Panc1 (cell line): ENCODE data around the gene ASIP.

ENCODE experiments used
- CTCF ChIP-seq: fragments of 450-650 bp; IDR thresholded peaks from 2 replicates; pipeline ENCODE4 v1.5.1; 2017; ENCODE audit warnings: mild to moderate bottlenecking
- POLR2AphosphoS5 ChIP-seq: IDR thresholded peaks from 2 replicates; pipeline ENCODE4 v1.6.1; 2012; ENCODE audit warnings: mild to moderate bottlenecking, low read depth, low read length, moderate library complexity
- REST ChIP-seq, 2 experiments: IDR thresholded peaks; 2 replicates each; pipeline ENCODE4 v1.6.1; 2011 to 2012; ENCODE audit warnings: low read depth in 2 of 2, control low read depth in 1 of 2, low read length in 1 of 2, mild to moderate bottlenecking in 1 of 2, moderate library complexity in 1 of 2; ENCODE audit not compliant: insufficient read depth in 1 of 2
- SIN3A ChIP-seq: IDR thresholded peaks from 2 replicates; pipeline ENCODE4 v1.6.1; 2012; ENCODE audit warnings: low read depth, mild to moderate bottlenecking, low read length, moderate library complexity, borderline replicate concordance; ENCODE audit not compliant: insufficient read depth
- TCF7L2 ChIP-seq: IDR thresholded peaks from 2 replicates; pipeline ENCODE4 v1.6.1; 2011; ENCODE audit warnings: mild to moderate bottlenecking, low read depth, low read length, inconsistent platforms

- TF ChIP-seq POLR2AphosphoS5 (no peak), CTCF (no peak), TCF7L2 (no peak), REST (IDR thresholded peaks at IDR 0.05; ENCODE audit: insufficient read depth in 1 of 2, low read depth in 2 of 2, low read length in 1 of 2) (no peak), SIN3A (no peak)
These were observed 24.9 kb upstream of the ASIP start for GRCh38 chr20:34216382-34216742.
